H9 (cell line): ENCODE data around the gene GRIK4. TPM values are rescaled to one million over a fixed set of nuclear protein-coding genes. Genes with fewer than 3 reads are reported as not detected.

Experiments
- DNase-seq: peaks from one replicate; pipeline ENCODE4 v3.0.0-alpha.2; 2017
- H2AFZ ChIP-seq: one replicate; pipeline ENCODE4 v1.6.1; 2013; ENCODE audit warnings: mild to moderate bottlenecking, low read length, control low read depth, moderate library complexity
- H2AK5ac ChIP-seq: 2 replicates; pipeline ENCODE4 v1.6.1; 2013; ENCODE audit warnings: low read length, control low read depth, mixed read lengths; ENCODE audit not compliant: insufficient read length
- H2BK120ac ChIP-seq: one replicate; pipeline ENCODE4 v1.6.1; 2013; ENCODE audit warnings: low read depth, mild to moderate bottlenecking, low read length, control low read depth, inconsistent platforms; ENCODE audit not compliant: poor library complexity, severe bottlenecking
- H2BK12ac ChIP-seq: 2 replicates; pipeline ENCODE4 v1.6.1; 2013; ENCODE audit warnings: low read length, control low read depth, mixed read lengths, low read depth; ENCODE audit not compliant: insufficient read length
- H2BK15ac ChIP-seq: 2 replicates; pipeline ENCODE4 v1.6.1; 2013; ENCODE audit warnings: low read depth, low read length, control low read depth
- H2BK20ac ChIP-seq: one replicate; pipeline ENCODE4 v1.6.1; 2013; ENCODE audit warnings: low read depth, mild to moderate bottlenecking, low read length, control low read depth, inconsistent platforms; ENCODE audit not compliant: poor library complexity, severe bottlenecking
- H2BK5ac ChIP-seq: 2 replicates; pipeline ENCODE4 v1.6.1; 2013; ENCODE audit warnings: low read length, control low read depth, mixed read lengths; ENCODE audit not compliant: insufficient read length
- H3K14ac ChIP-seq: 2 replicates; pipeline ENCODE4 v1.6.1; 2013; ENCODE audit warnings: low read length, control low read depth; ENCODE audit not compliant: insufficient read depth
- H3K18ac ChIP-seq: 2 replicates; pipeline ENCODE4 v1.6.1; 2013; ENCODE audit warnings: low read depth, mild to moderate bottlenecking, mixed read lengths, low read length, control low read depth; ENCODE audit not compliant: insufficient read length
- H3K23ac ChIP-seq: 2 replicates; pipeline ENCODE4 v1.6.1; 2013; ENCODE audit warnings: low read length, control low read depth, mixed read lengths, low read depth; ENCODE audit not compliant: insufficient read length
- H3K23me2 ChIP-seq: 2 replicates; pipeline ENCODE4 v1.6.1; 2013; ENCODE audit warnings: low read depth, mild to moderate bottlenecking, mixed read lengths, low read length, control low read depth; ENCODE audit not compliant: insufficient read length, poor library complexity, severe bottlenecking
- H3K27ac ChIP-seq: 2 replicates; pipeline ENCODE4 v1.5.1; 2013; ENCODE audit warnings: low read length, control low read depth, mixed read lengths, low read depth; ENCODE audit not compliant: insufficient read length
- H3K27me3 ChIP-seq: 2 replicates; pipeline ENCODE4 v1.6.1; 2013; ENCODE audit warnings: low read length, control low read depth, inconsistent platforms; ENCODE audit not compliant: insufficient read depth
- H3K4ac ChIP-seq: 2 replicates; pipeline ENCODE4 v1.6.1; 2013; ENCODE audit warnings: low read depth, mild to moderate bottlenecking, control low read depth, inconsistent platforms, low read length, moderate library complexity
- H3K4me1 ChIP-seq: 2 replicates; pipeline ENCODE4 v1.6.1; 2013; ENCODE audit warnings: low read length, control low read depth, inconsistent platforms; ENCODE audit not compliant: insufficient read depth
- H3K4me2 ChIP-seq: 2 replicates; pipeline ENCODE4 v1.6.1; 2013; ENCODE audit warnings: low read length, control low read depth, mixed read lengths; ENCODE audit not compliant: insufficient read length, insufficient read depth
- H3K56ac ChIP-seq: 2 replicates; pipeline ENCODE4 v1.6.1; 2013; ENCODE audit warnings: low read depth, mild to moderate bottlenecking, mixed read lengths, low read length, control low read depth; ENCODE audit not compliant: insufficient read length
- H3K79me1 ChIP-seq: 2 replicates; pipeline ENCODE4 v1.6.1; 2013; ENCODE audit warnings: low read depth, mild to moderate bottlenecking, moderate library complexity, low read length, control low read depth, inconsistent platforms; ENCODE audit not compliant: insufficient read depth, poor library complexity, severe bottlenecking
- H3K79me2 ChIP-seq: 2 replicates; pipeline ENCODE4 v1.6.1; 2013; ENCODE audit warnings: low read length, control low read depth, inconsistent platforms; ENCODE audit not compliant: insufficient read depth
- H3K9ac ChIP-seq: 2 replicates; pipeline ENCODE4 v1.6.1; 2013; ENCODE audit warnings: low read length, control low read depth, mixed read lengths; ENCODE audit not compliant: insufficient read length; ENCODE audit errors: extremely low read depth
- H3K9me3 ChIP-seq: one replicate; pipeline ENCODE4 v1.6.1; 2013; ENCODE audit warnings: low read depth, low read length, inconsistent platforms; ENCODE audit not compliant: control insufficient read depth
- H3T11ph ChIP-seq: one replicate; pipeline ENCODE4 v1.6.1; 2013; ENCODE audit warnings: mild to moderate bottlenecking, low read length, control low read depth, inconsistent platforms
- H4K20me1 ChIP-seq: one replicate; pipeline ENCODE4 v1.6.1; 2013; ENCODE audit not compliant: control insufficient read depth, insufficient read length, insufficient read depth
- H4K5ac ChIP-seq: 2 replicates; pipeline ENCODE4 v1.6.1; 2013; ENCODE audit warnings: low read depth, mild to moderate bottlenecking, mixed read lengths, low read length, control low read depth; ENCODE audit not compliant: insufficient read length
- H4K8ac ChIP-seq: replicated peaks from 2 replicates; pipeline ENCODE4 v1.6.1; 2013; ENCODE audit warnings: low read length, control low read depth, mixed read lengths, low read depth; ENCODE audit not compliant: insufficient read length
- H4K91ac ChIP-seq: 2 replicates; pipeline ENCODE4 v1.6.1; 2013; ENCODE audit warnings: low read depth, mild to moderate bottlenecking, moderate library complexity, mixed read lengths, low read length, control low read depth; ENCODE audit not compliant: insufficient read length
- H3K27ac Mint-ChIP-seq, 3 experiments: 2 replicates in 2 of 3; 3 replicates in 1 of 3; pipeline ENCODE4 v1.8.0; 2020 to 2021; ENCODE audit warnings: mixed read lengths in 3 of 3, mild to moderate bottlenecking in 1 of 3, moderate library complexity in 1 of 3
- H3K27me3 Mint-ChIP-seq: 2 replicates; pipeline ENCODE4 v1.8.0; 2021; ENCODE audit warnings: low read depth, mild to moderate bottlenecking, moderate library complexity, mixed read lengths
- H3K36me3 Mint-ChIP-seq, 3 experiments: 2 replicates in 2 of 3; 3 replicates in 1 of 3; pipeline ENCODE4 v1.8.0; 2020 to 2021; ENCODE audit warnings: low read depth in 3 of 3, mixed read lengths in 3 of 3; ENCODE audit not compliant: insufficient read depth in 1 of 3
- H3K4me1 Mint-ChIP-seq, 2 experiments: 2 replicates each; pipeline ENCODE4 v1.8.0; 2020; ENCODE audit warnings: mixed read lengths in 2 of 2
- H3K4me3 Mint-ChIP-seq, 2 experiments: 2 replicates in 1 of 2; 3 replicates in 1 of 2; pipeline ENCODE4 v1.8.0; 2020 to 2021; ENCODE audit warnings: mild to moderate bottlenecking in 2 of 2, mixed read lengths in 2 of 2, moderate library complexity in 1 of 2
- H3K9me3 Mint-ChIP-seq, 2 experiments: 2 replicates in 1 of 2; 3 replicates in 1 of 2; pipeline ENCODE4 v1.8.0; 2020; ENCODE audit warnings: mild to moderate bottlenecking in 2 of 2, mixed read lengths in 2 of 2, moderate library complexity in 1 of 2
- CTCF ChIP-seq: fragments of 200-600 bp; sonication (generic); conservative IDR thresholded peaks from 3 replicates; pipeline ENCODE4 v1.8.0; 2021; ENCODE audit warnings: antibody characterized with exemption, mild to moderate bottlenecking
- WGBS: extraction: QIAGEN DNeasy Blood & Tissue Kit; methylation state at CpG from one replicate; pipeline ENCODE4 v1.1.7; 2013; ENCODE audit warnings: missing lambda C conversion rate, low lambda C conversion rate, mixed read lengths; ENCODE audit not compliant: insufficient read length; ENCODE audit errors: extremely low coverage; 5-methylcytosine and 5-hydroxymethylcytosine counted together
- total RNA-seq: library from RNA; stranded (reverse); gene quantifications from 2 replicates; pipeline ENCODE4 v1.2.1, GENCODE V29; 2021

GRIK4 gene
- total RNA-seq, 1 experiment from 2014 or later, result 2.3 TPM

GRCh38 chr11:120518356-120518755 lies 6.8 kb downstream of the GRIK4 start:
- Histone ChIP-seq H2AK5ac (no peak overlapping the region), H3K23ac (no peak overlapping the region), H4K20me1 (no peaks in the 10 kb centered on the region), H3K9ac (no peak overlapping the region), H2AFZ (no peak overlapping the region), H4K5ac (no peak overlapping the region), H2BK5ac (no peak overlapping the region), H3K27ac (no peak overlapping the region), H2BK20ac (no peak overlapping the region), H2BK12ac (no peak overlapping the region), H3K79me1 (no peaks in the 10 kb centered on the region), H3T11ph (no peak overlapping the region), H3K56ac (no peak overlapping the region), H3K4me1 (peaks cover 5% of the 10 kb centered on the region; the same call in 1 of the 2 replicates), H3K18ac (no peak overlapping the region), H3K79me2 (no peaks in the 10 kb centered on the region), H3K4ac (no peak overlapping the region), H3K23me2 (no peaks in the 10 kb centered on the region), H4K8ac (no peak overlapping the region), H2BK15ac (no peak overlapping the region), H2BK120ac (no peak overlapping the region), H3K14ac (no peak overlapping the region), H3K9me3 (no peaks in the 10 kb centered on the region), H3K4me2 (no peak overlapping the region), H3K27me3 (no peaks in the 10 kb centered on the region), H4K91ac (no peak overlapping the region)
- TF ChIP-seq CTCF, result no peak
- no peaks in the 10 kb centered on the region for H3K9me3 Mint-ChIP-seq
- H3K4me1 Mint-ChIP-seq, result peaks cover 32 to 33% of the 10 kb centered on the region in 2 experiments
- H3K27ac Mint-ChIP-seq, result no peak overlapping the region
- no peaks in the 10 kb centered on the region for H3K36me3 Mint-ChIP-seq
- H3K4me3 Mint-ChIP-seq, result no peak overlapping the region
- peaks cover 37% of the 10 kb centered on the region for H3K27me3 Mint-ChIP-seq
- WGBS, result no CpG with 5 or more reads among the region's 7 CpGs
- DNase-seq, result no peak
